Upper lobe of left lung (tissue), 4 donors: ENCODE measurements around the gene COL20A1.

ENCODE experiments used
- CTCF ChIP-seq, 6 experiments: fragments of 450-650 bp in 4 of 6; fragments of 200-600 bp in 2 of 6; sonication (generic) in 2 of 6; IDR thresholded peaks; one replicate each; pipeline ENCODE4 v1.5.1; 2016 to 2019; ENCODE audit warnings: antibody characterized with exemption in 6 of 6
- POLR2A ChIP-seq, 4 donors: fragments of 450-650 bp; IDR thresholded peaks; one replicate each; pipeline ENCODE4 v1.5.1; 2016 to 2017; ENCODE audit warnings: antibody characterized with exemption in 4 of 4, mild to moderate bottlenecking in 2 of 4

- TF ChIP-seq POLR2A (IDR thresholded peaks at IDR 0.05): no peak
- TF ChIP-seq CTCF (IDR thresholded peaks at IDR 0.05): no peak
These were observed 2.0 kb downstream of the COL20A1 start for GRCh38 chr20:63295018-63295417.
